Natural killer cell (primary cell): ENCODE results near the gene MTR. TPM values are rescaled to one million over a fixed set of nuclear protein-coding genes. Genes with fewer than 3 reads are reported as not detected.

Experiments used
- ATAC-seq, 3 donors: fragments of 150-1000 bp in 2 of 3; fragments of 200-7000 bp in 1 of 3; cut with Tn5 transposase; 1 replicate in 1 of 3; 2 replicates in 2 of 3; pipeline ENCODE4 v1.10.0; 2021; ENCODE audit warnings: mild to moderate bottlenecking in 2 of 3, moderate library complexity in 2 of 3
- DNase-seq, 2 donors: peaks; one replicate each; pipeline versions ENCODE4 v3.0.0 to v3.0.0-alpha.2; 2013 to 2021; ENCODE audit warnings: mixed read lengths in 1 of 2
- H3K27ac ChIP-seq: one replicate; pipeline ENCODE4 v1.5.1; 2013; ENCODE audit warnings: mild to moderate bottlenecking, low read length
- H3K27me3 ChIP-seq: one replicate; pipeline ENCODE4 v1.6.1; 2013; ENCODE audit warnings: low read length; ENCODE audit not compliant: control insufficient read depth, insufficient read depth
- H3K36me3 ChIP-seq: one replicate; pipeline ENCODE4 v1.6.1; 2013; ENCODE audit warnings: low read length; ENCODE audit not compliant: control insufficient read depth, insufficient read depth
- H3K4me1 ChIP-seq: one replicate; pipeline ENCODE4 v1.6.1; 2013; ENCODE audit warnings: low read length; ENCODE audit not compliant: control insufficient read depth, insufficient read depth
- H3K4me3 ChIP-seq: one replicate; pipeline ENCODE4 v1.5.1; 2013; ENCODE audit warnings: low read length
- H3K9me3 ChIP-seq: one replicate; pipeline ENCODE4 v1.6.1; 2013; ENCODE audit warnings: low read length; ENCODE audit not compliant: control insufficient read depth, insufficient read depth
- H3K27ac Mint-ChIP-seq, 2 donors: one replicate each; pipeline ENCODE4 v1.8.0; 2022; ENCODE audit warnings: mild to moderate bottlenecking in 2 of 2, mixed read lengths in 2 of 2, moderate library complexity in 1 of 2
- H3K27me3 Mint-ChIP-seq, 2 donors: one replicate each; pipeline ENCODE4 v1.8.0; 2022; ENCODE audit warnings: low read depth in 2 of 2, mixed read lengths in 2 of 2
- H3K36me3 Mint-ChIP-seq: one replicate; pipeline ENCODE4 v1.8.0; 2022; ENCODE audit warnings: mixed read lengths
- H3K4me1 Mint-ChIP-seq, 2 donors: one replicate each; pipeline ENCODE4 v1.8.0; 2022; ENCODE audit warnings: mixed read lengths in 2 of 2
- H3K4me3 Mint-ChIP-seq: one replicate; pipeline ENCODE4 v1.8.0; 2022; ENCODE audit warnings: mild to moderate bottlenecking, moderate library complexity, mixed read lengths
- H3K9me3 Mint-ChIP-seq, 2 donors: one replicate each; pipeline ENCODE4 v1.8.0; 2022; ENCODE audit warnings: mixed read lengths in 2 of 2
- WGBS: methylation state at CpG from one replicate; pipeline ENCODE4 v1.1.7; 2013; ENCODE audit warnings: missing lambda C conversion rate; ENCODE audit not compliant: insufficient coverage; 5-methylcytosine and 5-hydroxymethylcytosine counted together
- intact Hi-C: fragments of 100-400 bp; cut with micrococcal nuclease; formaldehyde crosslinking; loops from one replicate; pipeline ENCODE4 v1.14.2; 2022
- total RNA-seq, 4 donors: library from RNA; stranded (reverse); fragments of 120-200 nt in 1 of 4; gene quantifications; one replicate each; pipeline versions ENCODE4 v1.2.3 to v1.2.4, GENCODE V29; 2013 to 2022
- TF ChIP-seq, protein P1 (sequence below): fragments of 200-600 bp; IDR thresholded peaks from one replicate; pipeline ENCODE4 v1.8.0; 2022; ENCODE audit warnings: antibody characterized with exemption

MTR gene
- total RNA-seq, 3 donors from 2014 or later (not counting 1 experiment from before 2014, with no cell fraction given) = 28.4 to 41.1 (median 38.4) TPM

DNA sequence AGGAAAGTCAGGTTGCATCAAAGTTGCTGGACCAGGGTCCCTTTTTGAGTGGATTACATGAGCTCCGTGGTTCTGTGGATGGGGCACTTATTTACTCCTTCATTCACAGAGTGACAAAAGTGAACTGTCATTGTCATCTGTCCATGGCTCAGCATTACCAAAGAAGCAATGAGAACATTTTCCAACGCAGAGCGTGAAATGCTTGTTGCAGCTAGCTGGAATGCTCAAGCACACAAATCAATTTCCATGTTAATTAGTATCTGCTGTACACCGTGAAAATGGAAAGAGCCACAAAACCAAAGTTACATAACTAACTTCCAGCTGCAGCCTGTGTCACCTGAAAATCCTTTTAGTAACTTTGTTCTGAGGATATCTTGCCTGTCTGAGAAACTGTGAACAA is 130.3 kb downstream of the MTR start:
- WGBS = 84% methylated on average over 4 of the region's 4 CpGs
- peaks cover 0 to 7% of the 10 kb centered on the region in 2 donors for H3K27me3 Mint-ChIP-seq
- no peaks in the 10 kb centered on the region for H3K4me1 Mint-ChIP-seq
- DNase-seq = no peak
- H3K36me3 Mint-ChIP-seq = no peaks in the 10 kb centered on the region
- no peaks in the 10 kb centered on the region for H3K36me3 ChIP-seq
- peaks cover 0 to 2% of the 10 kb centered on the region in 2 donors for H3K9me3 Mint-ChIP-seq
- no peaks in the 10 kb centered on the region for H3K4me1 ChIP-seq
- no peak overlapping the region for H3K27ac ChIP-seq
- H3K27me3 ChIP-seq = no peaks in the 10 kb centered on the region
- intact Hi-C loops = no loop called here
- H3K4me3 Mint-ChIP-seq = no peak overlapping the region
- H3K27ac Mint-ChIP-seq = no peak overlapping the region
- ATAC-seq = no peak
- TF ChIP-seq, protein P1, sequence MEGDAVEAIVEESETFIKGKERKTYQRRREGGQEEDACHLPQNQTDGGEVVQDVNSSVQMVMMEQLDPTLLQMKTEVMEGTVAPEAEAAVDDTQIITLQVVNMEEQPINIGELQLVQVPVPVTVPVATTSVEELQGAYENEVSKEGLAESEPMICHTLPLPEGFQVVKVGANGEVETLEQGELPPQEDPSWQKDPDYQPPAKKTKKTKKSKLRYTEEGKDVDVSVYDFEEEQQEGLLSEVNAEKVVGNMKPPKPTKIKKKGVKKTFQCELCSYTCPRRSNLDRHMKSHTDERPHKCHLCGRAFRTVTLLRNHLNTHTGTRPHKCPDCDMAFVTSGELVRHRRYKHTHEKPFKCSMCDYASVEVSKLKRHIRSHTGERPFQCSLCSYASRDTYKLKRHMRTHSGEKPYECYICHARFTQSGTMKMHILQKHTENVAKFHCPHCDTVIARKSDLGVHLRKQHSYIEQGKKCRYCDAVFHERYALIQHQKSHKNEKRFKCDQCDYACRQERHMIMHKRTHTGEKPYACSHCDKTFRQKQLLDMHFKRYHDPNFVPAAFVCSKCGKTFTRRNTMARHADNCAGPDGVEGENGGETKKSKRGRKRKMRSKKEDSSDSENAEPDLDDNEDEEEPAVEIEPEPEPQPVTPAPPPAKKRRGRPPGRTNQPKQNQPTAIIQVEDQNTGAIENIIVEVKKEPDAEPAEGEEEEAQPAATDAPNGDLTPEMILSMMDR = no peak
- H3K9me3 ChIP-seq = no peaks in the 10 kb centered on the region
- no peak overlapping the region for H3K4me3 ChIP-seq

DNA sequence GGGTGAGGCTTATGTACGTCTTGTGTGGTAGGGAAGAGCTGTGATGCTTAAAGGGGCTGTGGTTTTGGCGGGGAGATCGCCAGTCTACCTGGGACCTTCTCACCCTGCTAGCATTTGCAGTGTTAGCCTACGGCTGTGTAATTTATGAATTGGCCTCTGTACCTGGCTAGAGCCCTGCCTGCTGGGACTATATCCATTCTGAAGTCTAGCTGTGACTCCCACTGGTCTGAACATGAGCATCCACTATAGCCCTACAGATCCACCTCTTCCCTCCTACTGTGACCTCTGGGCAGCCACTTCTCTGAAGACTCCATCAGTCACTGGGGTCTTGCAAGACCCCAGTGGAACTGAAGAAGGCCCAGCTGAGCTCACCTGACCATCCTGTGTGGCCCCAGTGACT is 135.4 kb downstream of the MTR start:
- intact Hi-C loops = no loop called here
- TF ChIP-seq, protein P1 = no peak
- Histone ChIP-seq H3K36me3 (no peaks in the 10 kb centered on the region), H3K9me3 (no peaks in the 10 kb centered on the region), H3K27ac (no peak overlapping the region), H3K4me3 (no peak overlapping the region), H3K27me3 (no peaks in the 10 kb centered on the region), H3K4me1 (no peaks in the 10 kb centered on the region)
- Mint-ChIP-seq H3K4me3 (no peak overlapping the region), H3K27me3 (peaks cover 0 to 5% of the 10 kb centered on the region in 2 donors), H3K27ac (no peak overlapping the region), H3K36me3 (no peaks in the 10 kb centered on the region), H3K9me3 (peaks cover 0 to 2% of the 10 kb centered on the region in 2 donors), H3K4me1 (no peaks in the 10 kb centered on the region)
- ATAC-seq (no peak), DNase-seq (no peak)
- 90% methylated on average over 4 of the region's 4 CpGs for WGBS

DNA sequence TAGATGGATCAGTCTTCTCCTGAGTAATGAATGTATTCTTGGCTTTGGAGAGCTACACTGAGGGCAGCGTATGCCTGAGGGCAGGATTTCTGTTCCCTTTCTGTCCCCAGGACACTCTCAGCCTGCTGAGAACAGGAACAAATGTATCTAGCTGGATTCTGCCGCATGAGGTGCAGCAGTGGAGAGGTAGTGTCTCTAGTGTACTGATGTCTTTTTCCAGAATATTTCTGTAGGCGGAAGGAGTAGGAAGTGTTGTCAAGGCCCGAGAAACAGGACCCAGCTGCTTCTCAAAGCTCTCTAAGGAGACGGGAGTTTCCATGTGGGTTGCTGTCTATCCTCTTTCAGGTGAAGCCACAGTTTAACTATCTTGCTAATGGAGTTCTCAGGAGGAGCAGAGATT is 143.7 kb downstream of the MTR start:
- 88% methylated on average over 5 of the region's 5 CpGs for WGBS
- H3K4me3 Mint-ChIP-seq = no peak overlapping the region
- Histone ChIP-seq H3K9me3 (no peaks in the 10 kb centered on the region), H3K36me3 (no peaks in the 10 kb centered on the region), H3K4me1 (no peaks in the 10 kb centered on the region), H3K4me3 (no peak overlapping the region), H3K27me3 (no peaks in the 10 kb centered on the region), H3K27ac (no peak overlapping the region)
- no peaks in the 10 kb centered on the region for H3K9me3 Mint-ChIP-seq
- no peaks in the 10 kb centered on the region for H3K4me1 Mint-ChIP-seq
- H3K27me3 Mint-ChIP-seq = peaks cover 2 to 13% of the 10 kb centered on the region in 2 donors
- intact Hi-C loops = no loop called here
- H3K36me3 Mint-ChIP-seq = no peaks in the 10 kb centered on the region
- DNase-seq = no peak
- no peak for ATAC-seq
- TF ChIP-seq, protein P1 = no peak
- no peak overlapping the region for H3K27ac Mint-ChIP-seq

DNA sequence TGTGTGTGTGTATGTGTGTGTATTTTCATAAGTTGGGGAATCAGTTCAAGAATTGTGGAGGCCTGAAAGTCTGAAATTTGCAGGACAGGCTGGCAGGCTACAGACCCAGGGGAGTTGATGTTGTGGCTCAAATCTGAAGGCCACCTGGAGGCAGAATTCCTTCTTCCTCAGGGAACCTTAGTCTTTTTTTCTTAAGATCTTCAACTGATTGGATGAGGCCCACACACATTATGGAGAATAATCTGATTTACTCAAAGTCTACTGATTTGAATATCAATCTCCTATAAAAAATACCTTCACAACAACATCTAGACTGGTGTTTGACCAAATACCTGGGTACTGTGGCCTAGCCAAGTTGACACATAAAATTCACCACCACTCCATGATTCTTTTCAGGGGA is 147.3 kb downstream of the MTR start:
- peaks cover 0 to 2% of the 10 kb centered on the region in 2 donors for H3K9me3 Mint-ChIP-seq
- intact Hi-C loops = no loop called here
- TF ChIP-seq, protein P1 = no peak
- no peak for ATAC-seq
- Histone ChIP-seq H3K4me1 (no peaks in the 10 kb centered on the region), H3K9me3 (no peaks in the 10 kb centered on the region), H3K36me3 (no peaks in the 10 kb centered on the region), H3K4me3 (no peak overlapping the region), H3K27me3 (no peaks in the 10 kb centered on the region), H3K27ac (no peak overlapping the region)
- H3K27ac Mint-ChIP-seq = no peak overlapping the region
- peaks cover 2 to 13% of the 10 kb centered on the region in 2 donors for H3K27me3 Mint-ChIP-seq
- no peaks in the 10 kb centered on the region for H3K4me1 Mint-ChIP-seq
- DNase-seq = no peak
- no peak overlapping the region for H3K4me3 Mint-ChIP-seq
- no peaks in the 10 kb centered on the region for H3K36me3 Mint-ChIP-seq
